GM21619 (cell line): ENCODE data around the gene GAS7.

Source experiments
- ATAC-seq: cut with Tn5 transposase; IDR thresholded peaks from one replicate; pipeline ENCODE4 v1.9.1; 2021; ENCODE audit not compliant: unreplicated experiment

The GAS7 gene

GRCh38 chr17:9956474-9957131 lies 241.8 kb downstream of the GAS7 start:
- ATAC-seq: no peak

- no peak for ATAC-seq
These were observed 244.9 kb downstream of the GAS7 start for GRCh38 chr17:9953492-9953891.

- ATAC-seq: no peak
These were observed 246.6 kb downstream of the GAS7 start for GRCh38 chr17:9951803-9952202.

- ATAC-seq: no peak
These were observed 249.5 kb downstream of the GAS7 start for GRCh38 chr17:9948928-9949327.

- no peak for ATAC-seq
These were observed 253.7 kb downstream of the GAS7 start for GRCh38 chr17:9944704-9945103.

- ATAC-seq: no peak
These were observed 255.1 kb downstream of the GAS7 start for GRCh38 chr17:9943343-9943742.

- ATAC-seq: no peak
These were observed 255.5 kb downstream of the GAS7 start for GRCh38 chr17:9942885-9943284.

GRCh38 chr17:9941305-9941704 lies 257.1 kb downstream of the GAS7 start:
- no peak for ATAC-seq

- ATAC-seq: no peak
These were observed 257.6 kb downstream of the GAS7 start for GRCh38 chr17:9940841-9941240.

GRCh38 chr17:9938764-9939163 lies 259.6 kb downstream of the GAS7 start:
- ATAC-seq: no peak

GRCh38 chr17:9937901-9938300 lies 260.5 kb downstream of the GAS7 start:
- no peak for ATAC-seq

- no peak for ATAC-seq
These were observed 261.1 kb downstream of the GAS7 start for GRCh38 chr17:9937241-9937761.

GRCh38 chr17:9936095-9936494 lies 262.3 kb downstream of the GAS7 start:
- ATAC-seq: no peak

- no peak for ATAC-seq
These were observed 263.0 kb downstream of the GAS7 start for GRCh38 chr17:9935408-9935807.

- ATAC-seq: no peak
These were observed 264.1 kb downstream of the GAS7 start for GRCh38 chr17:9934331-9934730.

- no peak for ATAC-seq
These were observed 265.9 kb downstream of the GAS7 start for GRCh38 chr17:9932491-9932890.

- ATAC-seq: no peak
These were observed 267.2 kb downstream of the GAS7 start for GRCh38 chr17:9931144-9931741.

- ATAC-seq: no peak
These were observed 268.5 kb downstream of the GAS7 start for GRCh38 chr17:9929871-9930270.

- ATAC-seq: no peak
These were observed 269.6 kb downstream of the GAS7 start for GRCh38 chr17:9928601-9929333.

GRCh38 chr17:9926150-9926804 lies 272.1 kb downstream of the GAS7 start:
- ATAC-seq: no peak

GRCh38 chr17:9925457-9925856 lies 272.9 kb downstream of the GAS7 start:
- no peak for ATAC-seq
